CD8-positive, alpha-beta memory T cell (primary cell): ENCODE data around the gene SLAIN2. TPM values are rescaled to one million over a fixed set of nuclear protein-coding genes. Genes with fewer than 3 reads are reported as not detected.
A peak's percentile ranks its signal among the peaks of the same experiment; 100 is the strongest.
"Not testable (repeated sequence)": the region's sequence is repeated elsewhere in the genome, so short reads cannot be mapped to it uniquely, and the experiment has no call there.

Source experiments
- CTCF ChIA-PET: fragments of 350-600 bp; sonication (Branson Sonifier 250); formaldehyde crosslinking; loops from one replicate; lab custom pipeline; 2021; ENCODE audit warnings: antibody characterized with exemption; lab: Charles Lee
- POLR2A ChIA-PET: fragments of 350-600 bp; sonication (Branson Sonifier 250); formaldehyde crosslinking; loops from one replicate; lab custom pipeline; 2021; ENCODE audit warnings: antibody characterized with exemption; lab: Charles Lee
- DNase-seq, 5 donors: peaks; one replicate each; pipeline versions ENCODE4 v3.0.0 to v3.0.0-alpha.2; 2020 to 2022; ENCODE audit warnings: mixed read lengths in 1 of 5
- H3K27ac ChIP-seq: one replicate; pipeline ENCODE4 v1.7.0; 2013; ENCODE audit warnings: low read depth, mild to moderate bottlenecking, low read length, moderate library complexity
- H3K27me3 ChIP-seq: 2 replicates; pipeline ENCODE4 v1.7.0; 2013; ENCODE audit warnings: low read length, mild to moderate bottlenecking; ENCODE audit not compliant: insufficient read depth, poor library complexity, severe bottlenecking
- H3K36me3 ChIP-seq: 2 replicates; pipeline ENCODE4 v1.7.0; 2013; ENCODE audit warnings: mild to moderate bottlenecking, low read length, moderate library complexity; ENCODE audit not compliant: insufficient read depth
- H3K4me1 ChIP-seq: 2 replicates; pipeline ENCODE4 v1.7.0; 2013; ENCODE audit warnings: mild to moderate bottlenecking, low read length, moderate library complexity; ENCODE audit not compliant: insufficient read depth
- H3K4me3 ChIP-seq: 2 replicates; pipeline ENCODE4 v1.7.0; 2013; ENCODE audit warnings: mild to moderate bottlenecking, low read length
- H3K9me3 ChIP-seq: 2 replicates; pipeline ENCODE4 v1.7.0; 2013; ENCODE audit warnings: mild to moderate bottlenecking, low read length
- H3K27ac Mint-ChIP-seq, 8 donors: one replicate each; pipeline ENCODE4 v1.8.0; 2020 to 2021; ENCODE audit warnings: mixed read lengths in 8 of 8, mild to moderate bottlenecking in 6 of 8, inconsistent platforms in 3 of 8, moderate library complexity in 3 of 8
- H3K27me3 Mint-ChIP-seq, 2 donors: one replicate each; pipeline ENCODE4 v1.8.0; 2020 to 2021; ENCODE audit warnings: mixed read lengths in 2 of 2, mild to moderate bottlenecking in 1 of 2, moderate library complexity in 1 of 2
- H3K36me3 Mint-ChIP-seq, 3 donors: one replicate each; pipeline ENCODE4 v1.8.0; 2020 to 2021; ENCODE audit warnings: mixed read lengths in 3 of 3, inconsistent platforms in 1 of 3, mild to moderate bottlenecking in 1 of 3
- H3K4me1 Mint-ChIP-seq, 3 donors: one replicate each; pipeline ENCODE4 v1.8.0; 2020 to 2021; ENCODE audit warnings: mixed read lengths in 3 of 3, inconsistent platforms in 1 of 3, mild to moderate bottlenecking in 1 of 3
- H3K4me3 Mint-ChIP-seq, 7 donors: one replicate each; pipeline ENCODE4 v1.8.0; 2020 to 2021; ENCODE audit warnings: mixed read lengths in 7 of 7, mild to moderate bottlenecking in 6 of 7, moderate library complexity in 4 of 7, inconsistent platforms in 2 of 7
- H3K9me3 Mint-ChIP-seq, 5 donors: one replicate each; pipeline ENCODE4 v1.8.0; 2020 to 2022; ENCODE audit warnings: mixed read lengths in 5 of 5, mild to moderate bottlenecking in 3 of 5, moderate library complexity in 2 of 5, inconsistent platforms in 1 of 5
- polyA plus RNA-seq: library from polyadenylated mRNA; unstranded; fragments of 300-500 nt; fragmentation: Illumina TruSeq; gene quantifications from one replicate; pipeline ENCODE4 v1.2.3, GENCODE V29; 2021
- total RNA-seq, 2 experiments: library from RNA; stranded (reverse); gene quantifications; one replicate each; pipeline ENCODE4 v1.2.3, GENCODE V29; 2021

SLAIN2 gene
- total and polyA plus RNA-seq, 3 experiments from 2014 or later = 26.4 to 86.8 (median 72.2) TPM

DNA sequence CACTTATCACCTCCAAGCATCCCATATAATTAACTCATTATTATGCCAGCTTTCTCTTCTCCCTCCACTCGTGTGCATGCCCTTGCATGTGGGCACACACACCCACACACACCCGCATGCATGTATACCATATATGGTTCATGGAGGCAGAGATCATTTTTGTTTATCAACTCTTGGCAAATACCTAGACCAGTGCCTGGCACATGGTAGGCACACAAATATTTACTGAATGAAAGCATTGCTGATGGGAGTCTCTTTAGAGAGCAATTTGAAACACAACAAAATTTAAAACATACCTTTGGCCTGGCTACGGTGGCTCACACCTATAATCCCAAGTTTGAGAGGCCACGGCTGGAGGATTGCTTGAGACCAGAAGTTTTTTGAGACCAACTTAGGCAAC lies 90.7 kb downstream of the SLAIN2 start:
- no peaks in the 10 kb centered on the region for H3K27me3 ChIP-seq
- Mint-ChIP-seq H3K27me3 (no peaks in the 10 kb centered on the region), H3K36me3 (peaks cover 7 to 11% (median 10%) of the 10 kb centered on the region in 3 donors), H3K4me3 (no peak overlapping the region), H3K4me1 (peaks cover 24 to 35% (median 26%) of the 10 kb centered on the region in 3 donors), H3K9me3 (no peaks in the 10 kb centered on the region), H3K27ac (peak overlapping the region in 5 of 8 donors; percentile 2 to 85 (median 43))
- no peak overlapping the region for H3K4me3 ChIP-seq
- no peak overlapping the region for H3K27ac ChIP-seq
- CTCF ChIA-PET = no interaction called here
- no peaks in the 10 kb centered on the region for H3K9me3 ChIP-seq
- no peaks in the 10 kb centered on the region for H3K36me3 ChIP-seq
- DNase-seq = no peak
- POLR2A ChIA-PET = no interaction called here
- peaks cover 12% of the 10 kb centered on the region for H3K4me1 ChIP-seq

DNA sequence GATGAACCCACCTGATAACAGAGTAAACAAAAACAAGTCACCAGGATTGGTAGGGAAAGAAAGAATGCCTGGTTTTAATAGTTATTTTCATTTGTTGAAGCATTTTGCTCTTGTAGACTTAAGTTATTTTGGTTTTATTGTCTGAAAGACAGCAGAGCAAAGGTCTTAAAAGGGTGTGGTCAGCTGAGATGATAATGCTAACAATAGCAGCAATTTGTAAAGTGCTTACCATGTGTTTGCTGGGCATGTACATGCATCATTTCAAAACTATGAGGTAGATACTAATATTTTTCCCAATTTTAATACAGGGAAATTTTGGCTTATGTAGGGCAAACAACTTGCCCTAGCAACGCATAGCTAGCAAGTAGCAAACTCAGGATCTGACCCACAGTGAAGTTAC lies 95.0 kb downstream of the SLAIN2 start:
- Mint-ChIP-seq H3K27ac (no peak overlapping the region), H3K27me3 (peaks cover 0 to 1% of the 10 kb centered on the region in 2 donors), H3K4me1 (peaks cover 6 to 8% (median 8%) of the 10 kb centered on the region in 3 donors), H3K36me3 (no peaks in the 10 kb centered on the region), H3K4me3 (no peak overlapping the region), H3K9me3 (no peaks in the 10 kb centered on the region)
- POLR2A ChIA-PET = interaction anchor here (0.6 kb wide), 1 partner anchor 575 kb away, joined by 3 read pairs; no protein-coding TSS in a partner anchor
- H3K9me3 ChIP-seq = no peaks in the 10 kb centered on the region
- H3K36me3 ChIP-seq = no peaks in the 10 kb centered on the region
- no peak for DNase-seq
- CTCF ChIA-PET = no interaction called here
- H3K27ac ChIP-seq = no peak overlapping the region
- no peaks in the 10 kb centered on the region for H3K27me3 ChIP-seq
- H3K4me1 ChIP-seq = peaks cover 5% of the 10 kb centered on the region
- H3K4me3 ChIP-seq = no peak overlapping the region

DNA sequence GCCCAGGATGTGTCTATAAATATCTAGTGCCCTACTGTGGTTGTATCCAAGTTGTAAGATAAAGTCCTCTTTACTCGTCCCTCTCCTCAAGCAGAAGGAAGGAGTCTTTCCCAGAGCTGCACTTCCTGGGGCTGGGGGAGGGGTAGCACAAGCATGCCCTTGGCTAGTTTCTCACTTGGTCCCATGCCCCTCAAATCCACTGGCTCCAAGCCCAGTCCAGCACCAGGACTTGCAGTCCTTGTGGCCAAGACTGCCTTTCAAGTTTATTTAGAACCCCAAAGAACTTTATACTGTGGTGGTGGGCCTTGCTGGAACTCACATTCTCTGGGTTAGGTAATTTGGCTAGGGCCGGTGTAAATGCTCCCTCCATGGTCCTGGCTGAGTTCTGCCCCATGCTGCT lies 98.7 kb downstream of the SLAIN2 start:
- Mint-ChIP-seq H3K36me3 (no peaks in the 10 kb centered on the region), H3K4me1 (no peaks in the 10 kb centered on the region), H3K27ac (no peak overlapping the region), H3K27me3 (peaks cover 1 to 3% of the 10 kb centered on the region in 2 donors), H3K9me3 (no peaks in the 10 kb centered on the region), H3K4me3 (no peak overlapping the region)
- no peak for DNase-seq
- Histone ChIP-seq H3K27me3 (no peaks in the 10 kb centered on the region), H3K9me3 (no peaks in the 10 kb centered on the region), H3K36me3 (no peaks in the 10 kb centered on the region), H3K4me1 (no peaks in the 10 kb centered on the region), H3K4me3 (no peak overlapping the region), H3K27ac (no peak overlapping the region)
- CTCF ChIA-PET = no interaction called here
- POLR2A ChIA-PET = no interaction called here

DNA sequence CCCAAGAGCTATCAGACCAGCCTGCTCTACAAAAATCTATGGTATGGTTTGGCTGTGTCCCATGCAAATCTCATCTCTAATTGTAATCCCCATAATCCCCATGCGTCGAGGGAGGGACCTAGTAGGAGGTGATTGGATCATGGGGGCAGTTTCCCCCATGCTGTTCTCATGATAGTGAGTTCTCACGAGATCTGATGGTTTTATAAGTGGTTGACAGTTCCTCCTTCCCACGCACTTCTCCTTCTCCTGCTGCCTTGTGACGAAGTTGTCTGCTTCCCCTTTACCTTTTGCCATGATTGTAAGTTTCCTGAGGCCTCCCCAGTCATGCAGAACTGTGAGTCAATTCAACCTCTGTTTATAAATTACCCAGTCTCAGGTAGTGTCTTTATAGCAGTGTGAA lies 99.6 kb downstream of the SLAIN2 start:
- H3K4me3 ChIP-seq, H3K36me3 Mint-ChIP-seq, H3K4me1 ChIP-seq, H3K4me1 Mint-ChIP-seq, H3K27ac Mint-ChIP-seq, H3K27ac ChIP-seq, CTCF ChIA-PET, H3K9me3 Mint-ChIP-seq, H3K4me3 Mint-ChIP-seq, POLR2A ChIA-PET, H3K9me3 ChIP-seq, H3K36me3 ChIP-seq, H3K27me3 Mint-ChIP-seq, H3K27me3 ChIP-seq, DNase-seq: not testable (repeated sequence)

DNA sequence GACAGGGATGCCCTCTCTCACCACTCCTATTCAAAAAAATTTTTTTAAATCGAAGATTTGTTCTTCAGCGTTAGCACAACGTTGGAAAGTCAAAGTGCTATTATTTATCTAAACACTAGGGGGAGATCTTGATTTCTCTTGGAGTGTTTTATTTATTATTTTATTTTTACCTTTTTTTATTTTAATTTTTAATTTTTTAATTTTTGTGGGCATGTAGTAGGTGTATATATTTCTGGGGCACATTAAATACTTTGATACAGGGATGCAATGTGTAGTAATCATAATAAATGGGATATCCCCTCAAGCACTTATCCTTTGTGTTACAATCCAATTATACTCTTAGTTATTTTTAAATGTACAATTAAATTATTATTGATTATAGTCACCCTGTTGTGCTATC lies 104.4 kb downstream of the SLAIN2 start:
- no peak overlapping the region for H3K4me3 Mint-ChIP-seq
- DNase-seq = peak in 1 of 5 donors; percentile 3
- H3K4me3 ChIP-seq = no peak overlapping the region
- H3K9me3 ChIP-seq = no peaks in the 10 kb centered on the region
- H3K4me1 ChIP-seq = no peaks in the 10 kb centered on the region
- POLR2A ChIA-PET = no interaction called here
- CTCF ChIA-PET = no interaction called here
- H3K4me1 Mint-ChIP-seq = no peaks in the 10 kb centered on the region
- no peak overlapping the region for H3K27ac ChIP-seq
- no peaks in the 10 kb centered on the region for H3K9me3 Mint-ChIP-seq
- H3K27me3 ChIP-seq = no peaks in the 10 kb centered on the region
- no peak overlapping the region for H3K27ac Mint-ChIP-seq
- H3K27me3 Mint-ChIP-seq = peaks cover 3 to 17% of the 10 kb centered on the region in 2 donors
- no peaks in the 10 kb centered on the region for H3K36me3 Mint-ChIP-seq
- H3K36me3 ChIP-seq = no peaks in the 10 kb centered on the region

DNA sequence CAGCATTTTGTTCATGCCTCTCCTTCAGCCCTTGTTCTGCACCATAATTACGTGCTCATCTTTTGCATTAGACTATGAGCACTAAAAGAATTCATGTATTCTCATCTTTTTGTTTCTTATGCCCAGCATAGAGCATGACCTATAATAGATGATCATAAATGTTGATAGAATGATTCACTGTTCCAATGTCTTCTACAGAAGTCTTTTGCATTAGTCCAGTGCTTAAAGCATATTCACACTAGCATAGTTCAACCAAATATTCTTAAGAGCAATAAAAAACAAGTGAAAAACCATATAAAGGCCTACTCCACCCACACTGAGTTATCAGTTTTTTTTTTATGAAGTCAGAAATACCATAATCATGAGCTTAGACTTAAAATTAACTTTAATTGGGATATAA lies 105.3 kb downstream of the SLAIN2 start:
- Mint-ChIP-seq H3K4me1 (no peaks in the 10 kb centered on the region), H3K27ac (no peak overlapping the region), H3K36me3 (peaks cover 0 to 1% (median 0%) of the 10 kb centered on the region in 3 donors), H3K4me3 (no peak overlapping the region), H3K27me3 (peaks cover 3 to 21% of the 10 kb centered on the region in 2 donors), H3K9me3 (no peaks in the 10 kb centered on the region)
- ChIA-PET CTCF (no interaction called here), POLR2A (interaction anchor here (0.6 kb wide), 1 partner anchor 243 kb away, joined by 3 read pairs; no protein-coding TSS in a partner anchor)
- Histone ChIP-seq H3K4me1 (no peaks in the 10 kb centered on the region), H3K36me3 (no peaks in the 10 kb centered on the region), H3K27me3 (no peaks in the 10 kb centered on the region), H3K9me3 (no peaks in the 10 kb centered on the region), H3K4me3 (no peak overlapping the region), H3K27ac (no peak overlapping the region)
- no peak for DNase-seq

DNA sequence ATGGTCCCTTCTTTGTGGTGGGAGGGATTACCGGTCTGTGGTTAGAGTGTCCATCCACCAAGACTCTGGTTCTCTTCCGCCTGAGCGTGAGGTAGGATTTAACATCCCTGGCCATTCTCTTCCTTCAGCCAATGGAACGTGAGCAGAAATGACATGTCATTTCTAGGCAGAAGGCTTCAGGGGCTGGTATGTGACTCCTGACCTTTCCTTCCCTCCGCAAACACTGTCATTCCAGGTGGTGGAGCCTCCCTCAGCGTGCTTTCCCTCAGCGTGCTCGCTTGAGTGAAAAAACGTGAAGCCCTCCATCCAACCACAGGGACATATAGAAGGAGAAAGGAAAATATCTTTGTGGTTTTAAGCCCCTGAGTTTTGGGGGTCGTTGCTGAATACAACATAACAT lies 107.8 kb downstream of the SLAIN2 start:
- Mint-ChIP-seq H3K27ac (no peak overlapping the region), H3K4me1 (no peaks in the 10 kb centered on the region), H3K9me3 (no peaks in the 10 kb centered on the region), H3K4me3 (no peak overlapping the region), H3K27me3 (peaks cover 3 to 32% of the 10 kb centered on the region in 2 donors), H3K36me3 (peaks cover 0 to 1% (median 0%) of the 10 kb centered on the region in 3 donors)
- H3K27me3 ChIP-seq = no peaks in the 10 kb centered on the region
- POLR2A ChIA-PET = no interaction called here
- no peaks in the 10 kb centered on the region for H3K4me1 ChIP-seq
- no peak overlapping the region for H3K27ac ChIP-seq
- CTCF ChIA-PET = no interaction called here
- no peak for DNase-seq
- no peaks in the 10 kb centered on the region for H3K36me3 ChIP-seq
- H3K4me3 ChIP-seq = no peak overlapping the region
- H3K9me3 ChIP-seq = no peaks in the 10 kb centered on the region

DNA sequence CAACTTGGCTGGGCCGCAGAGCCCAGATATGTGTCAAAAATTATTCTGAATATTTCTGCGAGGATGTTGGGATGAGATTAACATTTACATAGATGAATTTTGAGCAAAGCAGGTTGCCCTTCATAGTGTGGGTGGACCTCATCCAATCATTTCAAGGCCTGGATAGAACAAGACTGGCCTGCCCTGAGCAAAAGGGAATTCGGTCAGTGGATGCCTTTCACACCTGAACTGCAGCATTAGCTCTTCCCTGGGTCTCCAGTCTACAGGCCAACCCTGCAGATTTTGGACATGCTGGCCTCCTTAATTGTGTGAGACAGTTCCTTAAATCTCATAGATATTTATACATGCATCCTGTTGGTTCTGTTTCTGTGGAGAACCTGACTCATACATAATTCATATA lies 109.4 kb downstream of the SLAIN2 start:
- H3K4me1 Mint-ChIP-seq = no peaks in the 10 kb centered on the region
- peaks cover 0 to 1% (median 0%) of the 10 kb centered on the region in 3 donors for H3K36me3 Mint-ChIP-seq
- no peak overlapping the region for H3K27ac Mint-ChIP-seq
- Histone ChIP-seq H3K4me1 (no peaks in the 10 kb centered on the region), H3K9me3 (no peaks in the 10 kb centered on the region), H3K27ac (no peak overlapping the region), H3K4me3 (no peak overlapping the region), H3K27me3 (no peaks in the 10 kb centered on the region), H3K36me3 (no peaks in the 10 kb centered on the region)
- H3K9me3 Mint-ChIP-seq = peaks cover 0 to under 1% (median 0%) of the 10 kb centered on the region in 5 donors
- no peak for DNase-seq
- ChIA-PET CTCF (no interaction called here), POLR2A (no interaction called here)
- no peak overlapping the region for H3K4me3 Mint-ChIP-seq
- H3K27me3 Mint-ChIP-seq = peaks cover 2 to 31% of the 10 kb centered on the region in 2 donors

DNA sequence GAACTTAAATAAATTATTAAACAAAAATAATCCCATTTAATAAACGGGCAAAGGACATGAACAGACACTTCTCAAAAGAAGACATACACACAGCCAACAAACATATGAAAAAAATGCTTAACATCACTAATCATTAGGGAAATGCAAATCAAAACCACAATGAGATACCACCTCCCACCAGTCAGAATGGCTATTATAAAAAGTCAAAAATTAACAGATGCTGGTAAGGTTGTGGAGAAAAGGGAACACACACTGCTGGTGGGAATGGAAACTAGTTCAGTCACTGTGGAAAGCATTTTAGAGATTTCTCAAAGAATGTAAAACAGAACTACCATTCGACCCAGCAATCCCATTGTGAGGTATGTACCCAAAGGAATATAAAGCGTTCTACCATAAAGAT lies 110.3 kb downstream of the SLAIN2 start:
- H3K4me3 Mint-ChIP-seq, CTCF ChIA-PET, H3K36me3 Mint-ChIP-seq, POLR2A ChIA-PET, H3K9me3 ChIP-seq, H3K27ac Mint-ChIP-seq, H3K27me3 ChIP-seq, DNase-seq, H3K4me3 ChIP-seq, H3K36me3 ChIP-seq, H3K4me1 ChIP-seq, H3K4me1 Mint-ChIP-seq, H3K9me3 Mint-ChIP-seq, H3K27ac ChIP-seq: not testable (repeated sequence)
- H3K27me3 Mint-ChIP-seq = peaks cover 0 to 31% of the 10 kb centered on the region in 2 donors
